Prostate gland (tissue), 2 donors: Measurements from ENCODE around the gene EP400.

ENCODE experiments used
- POLR2A ChIP-seq: fragments of 450-650 bp; IDR thresholded peaks from one replicate; pipeline ENCODE4 v1.6.1; 2016; ENCODE audit warnings: antibody characterized with exemption, mild to moderate bottlenecking
- POLR2AphosphoS5 ChIP-seq: sonication (generic); formaldehyde crosslinking; IDR thresholded peaks from one replicate; pipeline ENCODE4 v1.6.1; 2017; ENCODE audit warnings: antibody characterized with exemption
- TF ChIP-seq, protein P1 (sequence below), 4 experiments: fragments of 200-600 bp in 2 of 4; fragments of 450-650 bp in 2 of 4; sonication (generic) in 2 of 4; IDR thresholded peaks; 1 replicate in 3 of 4; 2 replicates in 1 of 4; pipeline ENCODE4 v1.5.1; 2016 to 2019; ENCODE audit warnings: antibody characterized with exemption in 4 of 4, mild to moderate bottlenecking in 2 of 4, moderate library complexity in 2 of 4

DNA sequence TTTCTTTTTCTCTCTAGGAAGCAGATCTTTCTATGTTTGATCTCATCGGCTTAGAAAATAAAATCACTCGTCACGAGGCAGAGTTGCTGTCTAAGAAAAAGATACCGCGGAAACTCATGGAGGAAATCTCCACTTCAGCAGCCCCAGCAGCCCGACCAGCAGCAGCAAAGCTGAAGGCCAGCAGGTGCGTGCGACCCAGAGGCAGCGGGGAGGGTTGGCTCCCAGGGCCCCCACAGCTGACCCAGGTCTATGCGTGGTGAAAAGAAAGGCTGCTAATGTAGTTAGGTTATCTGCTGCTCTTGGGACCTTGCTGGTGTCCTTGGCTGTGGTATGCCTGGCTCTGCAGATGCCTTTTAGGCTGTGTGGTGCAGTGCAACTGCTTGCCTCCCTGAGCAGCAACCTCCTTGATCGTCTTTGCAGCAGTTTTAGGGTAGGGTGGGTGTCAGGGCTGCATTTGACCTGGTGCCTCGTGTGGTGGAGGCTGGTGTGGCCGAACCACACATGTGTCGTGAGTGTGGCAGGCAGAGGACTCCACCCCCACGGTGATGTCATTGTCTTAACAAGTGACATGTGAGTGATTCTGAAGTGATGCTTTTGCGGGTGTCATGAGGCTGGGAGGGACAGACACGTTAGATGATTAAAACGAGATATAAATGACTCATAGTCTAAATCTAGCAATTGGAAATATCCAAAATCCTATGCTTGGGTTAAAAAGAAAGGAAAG is 68.6 kb downstream of the EP400 start:
- TF ChIP-seq, protein P1, sequence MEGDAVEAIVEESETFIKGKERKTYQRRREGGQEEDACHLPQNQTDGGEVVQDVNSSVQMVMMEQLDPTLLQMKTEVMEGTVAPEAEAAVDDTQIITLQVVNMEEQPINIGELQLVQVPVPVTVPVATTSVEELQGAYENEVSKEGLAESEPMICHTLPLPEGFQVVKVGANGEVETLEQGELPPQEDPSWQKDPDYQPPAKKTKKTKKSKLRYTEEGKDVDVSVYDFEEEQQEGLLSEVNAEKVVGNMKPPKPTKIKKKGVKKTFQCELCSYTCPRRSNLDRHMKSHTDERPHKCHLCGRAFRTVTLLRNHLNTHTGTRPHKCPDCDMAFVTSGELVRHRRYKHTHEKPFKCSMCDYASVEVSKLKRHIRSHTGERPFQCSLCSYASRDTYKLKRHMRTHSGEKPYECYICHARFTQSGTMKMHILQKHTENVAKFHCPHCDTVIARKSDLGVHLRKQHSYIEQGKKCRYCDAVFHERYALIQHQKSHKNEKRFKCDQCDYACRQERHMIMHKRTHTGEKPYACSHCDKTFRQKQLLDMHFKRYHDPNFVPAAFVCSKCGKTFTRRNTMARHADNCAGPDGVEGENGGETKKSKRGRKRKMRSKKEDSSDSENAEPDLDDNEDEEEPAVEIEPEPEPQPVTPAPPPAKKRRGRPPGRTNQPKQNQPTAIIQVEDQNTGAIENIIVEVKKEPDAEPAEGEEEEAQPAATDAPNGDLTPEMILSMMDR (IDR thresholded peaks at IDR 0.05), result no peak
- TF ChIP-seq POLR2A (no peak), POLR2AphosphoS5 (no peak)
